GM12878 (cell line): ENCODE measurements around the gene CGN. TPM values are rescaled to one million over a fixed set of nuclear protein-coding genes. Genes with fewer than 3 reads are reported as not detected.

ENCODE experiments used
- ATAC-seq: fragments of 200-7000 bp; cut with Tn5 transposase; 3 replicates; pipeline ENCODE4 v1.9.1; 2020; ENCODE audit warnings: mild to moderate bottlenecking, moderate library complexity
- BruUV-seq: library from RNA; stranded (reverse); fragments of 400-500 nt; replicated peaks from 2 replicates; lab custom pipeline; 2021; lab: Mats Ljungman, UMichigan
- CTCF ChIA-PET: fragments of 300-600 bp; sonication (Branson Sonifier 250); formaldehyde crosslinking; extraction: SDS; loops from one replicate; lab custom pipeline; 2021; ENCODE audit warnings: inconsistent platforms; lab: Yijun Ruan, JAX
- POLR2A ChIA-PET: fragments of 350-600 bp; formaldehyde crosslinking; extraction: SDS; loops from one replicate; lab custom pipeline; 2021; ENCODE audit warnings: inconsistent platforms; lab: Charles Lee
- RAD21 ChIA-PET: fragments of 300-600 bp; sonication (Branson Sonifier 250); formaldehyde crosslinking; loops from one replicate; lab custom pipeline; 2023; ENCODE audit warnings: antibody characterized with exemption; ENCODE audit not compliant: unreplicated experiment; lab: Charles Lee
- SMC1A ChIA-PET: fragments of 300-600 bp; sonication (Branson Sonifier 250); formaldehyde crosslinking; loops from one replicate; lab custom pipeline; 2023; ENCODE audit not compliant: unreplicated experiment, uncharacterized antibody; lab: Charles Lee
- DNase-seq: peaks from one replicate; pipeline ENCODE4 v3.0.0-alpha.2; 2011; ENCODE audit warnings: low read depth, low spot score
- FAIRE-seq: peaks from 3 replicates; lab custom pipeline; 2011; peaks lifted over from hg19 to GRCh38; lab: Jason Lieb, UNC
- H2AFZ ChIP-seq: 2 replicates; pipeline ENCODE4 v1.6.0; 2011; ENCODE audit warnings: low read depth, low read length, control low read depth; ENCODE audit not compliant: control insufficient read depth
- H3K27ac ChIP-seq: 2 replicates; pipeline ENCODE4 v1.5.1; 2011; ENCODE audit warnings: control low read depth; ENCODE audit not compliant: control insufficient read depth, insufficient read depth
- H3K27me3 ChIP-seq, 2 experiments: replicated peaks in 1 of 2; 2 replicates each; pipeline versions ENCODE4 v1.6.0 to v1.6.1; 2011; ENCODE audit warnings: low read length in 1 of 2; ENCODE audit not compliant: control insufficient read depth in 2 of 2, insufficient read depth in 2 of 2
- H3K36me3 ChIP-seq, 2 experiments: 2 replicates each; pipeline ENCODE4 v1.5.1; 2011; ENCODE audit warnings: low read length in 1 of 2; ENCODE audit not compliant: control insufficient read depth in 2 of 2, insufficient read depth in 2 of 2
- H3K4me1 ChIP-seq: 2 replicates; pipeline ENCODE4 v1.6.1; 2011; ENCODE audit warnings: mild to moderate bottlenecking, low read length, moderate library complexity, mixed read lengths; ENCODE audit not compliant: control insufficient read depth, insufficient read depth
- H3K4me2 ChIP-seq: 2 replicates; pipeline ENCODE4 v1.6.0; 2011; ENCODE audit warnings: control low read depth; ENCODE audit not compliant: control insufficient read depth, insufficient read depth
- H3K4me3 ChIP-seq: fragments of 200-600 bp; sonication (generic); 2 replicates; pipeline ENCODE4 v1.5.1; 2016
- H3K79me2 ChIP-seq: 2 replicates; pipeline ENCODE4 v1.6.0; 2011; ENCODE audit warnings: low read length; ENCODE audit not compliant: control insufficient read depth, insufficient read depth
- H3K9ac ChIP-seq: 2 replicates; pipeline ENCODE4 v1.8.0; 2011; ENCODE audit warnings: low read length, control low read depth, mixed read lengths; ENCODE audit not compliant: control insufficient read depth, insufficient read depth
- H3K9me3 ChIP-seq: replicated peaks from 3 replicates; pipeline ENCODE4 v1.5.1; 2011; ENCODE audit warnings: mild to moderate bottlenecking, low read length; ENCODE audit not compliant: control insufficient read depth, insufficient read depth
- H4K20me1 ChIP-seq: 2 replicates; pipeline ENCODE4 v1.6.0; 2011; ENCODE audit not compliant: control insufficient read depth, insufficient read depth
- EED ChIP-seq: sonication (generic); IDR thresholded peaks from 2 replicates; pipeline ENCODE4 v1.6.1; 2016; ENCODE audit warnings: antibody characterized with exemption, low read depth
- NKRF ChIP-seq: fragments of 450-650 bp; conservative IDR thresholded peaks from 2 replicates; pipeline ENCODE4 v1.6.1; 2017; ENCODE audit warnings: mild to moderate bottlenecking, moderate library complexity
- POLR2AphosphoS5 ChIP-seq: IDR thresholded peaks from 2 replicates; pipeline ENCODE4 v1.6.1; 2011; ENCODE audit warnings: mild to moderate bottlenecking, low read length, inconsistent platforms
- SPI1 ChIP-seq: IDR thresholded peaks from 2 replicates; pipeline ENCODE4 v1.6.1; 2011; ENCODE audit warnings: low read depth, mild to moderate bottlenecking, low read length, moderate library complexity, borderline replicate concordance; ENCODE audit not compliant: insufficient read depth
- WGBS: methylation state at CpG from one replicate; pipeline ENCODE4 v1.1.6; 2016; ENCODE audit warnings: low lambda C conversion rate; ENCODE audit not compliant: insufficient replicate concordance, insufficient coverage; ENCODE audit errors: missing lambda C conversion rate; 5-methylcytosine and 5-hydroxymethylcytosine counted together
- in situ Hi-C: fragments of 300-500 bp; cut with MboI; formaldehyde crosslinking; loops from 9 replicates; pipeline ENCODE4 v1.14.3; 2018; ENCODE audit warnings: mixed read lengths
- intact Hi-C: fragments of 100-400 bp; cut with micrococcal nuclease; formaldehyde crosslinking; loops from one replicate; pipeline ENCODE4 v1.14.2; 2022; ENCODE audit not compliant: unreplicated experiment
- polyA plus RNA-seq, 11 experiments: library from polyadenylated mRNA; depleted of rRNA in 4 of 11; unstranded in 6 of 11; stranded (reverse) in 5 of 11; fragments of >200 nt; fragmentation: Nextera tagmentation in 4 of 11; fragmentation: Illumina TruSeq in 1 of 11; extraction: Ambion mirVana in 4 of 11; extraction: Trizol in 1 of 11; gene quantifications; 1 replicate in 1 of 11; 2 replicates in 10 of 11; pipeline versions ENCODE4 v1.2.1 to v1.2.3, GENCODE V29; 2011 to 2016; ENCODE audit warnings: inconsistent platforms in 2 of 11, missing spikeins in 2 of 11, low read depth in 1 of 11
- total RNA-seq, 4 experiments: library from RNA; depleted of rRNA in 3 of 4; stranded (reverse); fragments of >200 nt in 3 of 4; fragmentation: Illumina TruSeq in 1 of 4; extraction: Trizol in 1 of 4; gene quantifications; 2 replicates each; pipeline versions ENCODE4 v1.2.1 to v1.2.3, GENCODE V29; 2013 to 2021

The CGN gene
- total and polyA plus RNA-seq, 10 of the 15 experiments (the other 5 are each of a cell fraction or from before 2014, with no cell fraction given), result 0.11 to 6.5 (median 3.4) TPM

- H3K27me3 ChIP-seq, result peaks cover 6 to 7% of the 10 kb centered on the region in 2 experiments
- in situ Hi-C loops (loop anchor here (5.0 kb wide), 1 partner anchor 66 kb away; no protein-coding TSS in a partner anchor), intact Hi-C loops (loop anchor here (5.0 kb wide), 1 partner anchor 71 kb away; no protein-coding TSS in a partner anchor)
- POLR2A ChIA-PET, result no interaction called here
- CTCF ChIA-PET, result no interaction called here
- no peak overlapping the region for H3K4me3 ChIP-seq
- RAD21 ChIA-PET, result interaction anchor here (0.6 kb wide), 1 partner anchor 94 kb away, joined by 3 read pairs; no protein-coding TSS in a partner anchor
- no peak for FAIRE-seq
- WGBS, result 34% methylated on average over 8 of the region's 8 CpGs
- no peak overlapping the region for H3K27ac ChIP-seq
- BruUV-seq, result no TSS peak
- H3K9ac ChIP-seq, result no peak overlapping the region
- TF ChIP-seq POLR2AphosphoS5 (no peak), SPI1 (peak; percentile 41; the same call in 1 of the 2 replicates)
- SMC1A ChIA-PET, result no interaction called here
- no peak for DNase-seq
- no peaks in the 10 kb centered on the region for H3K36me3 ChIP-seq
- no peak overlapping the region; the same call in 1 of the 2 replicates for H3K4me2 ChIP-seq
- no peaks in the 10 kb centered on the region for H3K79me2 ChIP-seq
- H3K4me1 ChIP-seq, result peaks cover 23% of the 10 kb centered on the region
- no peaks in the 10 kb centered on the region for H3K9me3 ChIP-seq
- no peaks in the 10 kb centered on the region for H4K20me1 ChIP-seq
- H2AFZ ChIP-seq, result no peak overlapping the region
- no peak for ATAC-seq
Measured at GRCh38 chr1:151512801-151513625, 1.8 kb downstream of the CGN start.

DNA sequence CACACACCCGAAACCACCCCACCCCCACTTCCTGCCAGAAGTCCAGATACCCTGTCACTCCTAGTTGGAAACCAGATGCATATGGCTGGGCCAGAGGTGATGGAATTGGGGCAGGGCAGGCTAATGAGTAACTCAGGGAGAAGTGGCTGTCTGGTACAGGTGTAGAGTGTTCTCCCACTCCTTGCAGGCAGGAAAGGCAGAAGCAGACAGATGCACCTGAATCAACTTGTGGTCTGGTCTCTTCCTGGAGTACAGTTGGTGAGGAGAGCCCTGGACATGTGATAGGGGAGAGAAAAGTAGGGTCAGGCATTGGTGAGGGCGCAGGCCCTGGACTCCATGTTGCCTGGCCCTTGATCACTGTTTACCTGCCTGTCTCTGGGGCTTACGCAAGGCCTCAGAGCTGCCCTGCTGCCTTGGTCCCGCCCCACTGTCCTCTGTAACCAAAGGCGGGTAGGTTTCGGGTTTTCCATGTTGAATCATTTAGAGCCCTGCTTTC lies 2.5 kb downstream of the CGN start:
- no peaks in the 10 kb centered on the region for H3K36me3 ChIP-seq
- in situ Hi-C loops, result loop anchor here (5.0 kb wide), 1 partner anchor 66 kb away; no protein-coding TSS in a partner anchor
- H3K27me3 ChIP-seq, result peaks cover 6 to 7% of the 10 kb centered on the region in 2 experiments
- H3K9me3 ChIP-seq, result no peaks in the 10 kb centered on the region
- H3K4me3 ChIP-seq, result no peak overlapping the region
- H3K4me1 ChIP-seq, result peaks cover 23% of the 10 kb centered on the region
- ChIA-PET RAD21 (interaction anchor here (1.0 kb wide), 1 partner anchor 38 kb away, joined by 3 read pairs; no protein-coding TSS in a partner anchor), POLR2A (no interaction called here), SMC1A (no interaction called here), CTCF (no interaction called here)
- BruUV-seq, result no TSS peak
- TF ChIP-seq NKRF (no peak), EED (0 out of 2 replicates have a peak, but pooled peaks have one; percentile 41)
- no peak for DNase-seq
- H3K4me2 ChIP-seq, result no peak overlapping the region
- FAIRE-seq, result no peak
- intact Hi-C loops, result loop anchor here (5.0 kb wide), 1 partner anchor 71 kb away; no protein-coding TSS in a partner anchor
- 67% methylated on average over 6 of the region's 6 CpGs for WGBS
- H3K79me2 ChIP-seq, result no peaks in the 10 kb centered on the region
- no peaks in the 10 kb centered on the region for H4K20me1 ChIP-seq
- no peak overlapping the region for H3K27ac ChIP-seq
- no peak overlapping the region for H2AFZ ChIP-seq
- no peak overlapping the region for H3K9ac ChIP-seq
- no peak for ATAC-seq
